SK-N-SH treated with all-trans-retinoic acid at 6 μM for 48 hours (cell line): ENCODE results near the gene SULT1A2.

Experiments used
- ATAC-seq: fragments of 200-7000 bp; cut with Tn5 transposase; 3 replicates; pipeline ENCODE4 v1.9.1; 2020; ENCODE audit warnings: mild to moderate bottlenecking, moderate library complexity
- ARNTL ChIP-seq: fragments of 450-650 bp; formaldehyde crosslinking; IDR thresholded peaks from 2 replicates; pipeline ENCODE4 v1.5.0; 2020; ENCODE audit warnings: low read depth, mild to moderate bottlenecking, moderate library complexity, borderline replicate concordance
- BACH2 ChIP-seq: fragments of 250-450 bp; sonication (Bioruptor Pico); IDR thresholded peaks from 2 replicates; pipeline ENCODE4 v1.9.0; 2021; ENCODE audit warnings: mild to moderate bottlenecking, borderline replicate concordance
- CSDC2 ChIP-seq: fragments of 250-450 bp; sonication (Bioruptor Pico); IDR thresholded peaks from 2 replicates; pipeline ENCODE4 v1.5.0; 2020; ENCODE audit warnings: mild to moderate bottlenecking, moderate library complexity
- CSRNP3 ChIP-seq: fragments of 250-450 bp; sonication (Bioruptor Pico); IDR thresholded peaks from 2 replicates; pipeline ENCODE4 v1.5.1; 2021; ENCODE audit warnings: mild to moderate bottlenecking, moderate library complexity
- ESRRG ChIP-seq: fragments of 250-450 bp; sonication (Bioruptor Pico); IDR thresholded peaks from 2 replicates; pipeline ENCODE4 v1.6.1; 2021; ENCODE audit warnings: mild to moderate bottlenecking
- ISL1 ChIP-seq: fragments of 250-450 bp; sonication (Bioruptor Pico); IDR thresholded peaks from 2 replicates; pipeline ENCODE4 v2.1.2; 2022; ENCODE audit warnings: mild to moderate bottlenecking, moderate library complexity
- OSR1 ChIP-seq: fragments of 250-450 bp; sonication (Bioruptor Pico); IDR thresholded peaks from 2 replicates; pipeline ENCODE4 v1.8.0; 2022; ENCODE audit warnings: moderate library complexity, mild to moderate bottlenecking, inconsistent platforms
- PATZ1 ChIP-seq: fragments of 250-450 bp; sonication (Bioruptor Pico); IDR thresholded peaks from 2 replicates; pipeline ENCODE4 v1.8.0; 2020; ENCODE audit warnings: mild to moderate bottlenecking, moderate library complexity, borderline replicate concordance
- POU6F1 ChIP-seq: fragments of 250-450 bp; sonication (Bioruptor Pico); IDR thresholded peaks from 2 replicates; pipeline ENCODE4 v1.8.0; 2021; ENCODE audit warnings: low read depth, mild to moderate bottlenecking, moderate library complexity, borderline replicate concordance
- PPARA ChIP-seq: fragments of 250-450 bp; sonication (Bioruptor Pico); IDR thresholded peaks from 2 replicates; pipeline ENCODE4 v1.5.0; 2020; ENCODE audit warnings: mild to moderate bottlenecking, borderline replicate concordance
- RARB ChIP-seq: fragments of 250-450 bp; sonication (Bioruptor Pico); IDR thresholded peaks from 2 replicates; pipeline ENCODE4 v1.8.0; 2021; ENCODE audit warnings: mild to moderate bottlenecking, moderate library complexity
- SNAI2 ChIP-seq: fragments of 250-450 bp; sonication (Bioruptor Pico); IDR thresholded peaks from 2 replicates; pipeline ENCODE4 v1.5.0; 2020; ENCODE audit warnings: mild to moderate bottlenecking, moderate library complexity
- TCF4 ChIP-seq: fragments of 250-450 bp; sonication (Bioruptor Pico); IDR thresholded peaks from 2 replicates; pipeline ENCODE4 v1.8.0; 2021; ENCODE audit warnings: mild to moderate bottlenecking, moderate library complexity, borderline replicate concordance
- TOX ChIP-seq: fragments of 250-450 bp; sonication (Bioruptor Pico); IDR thresholded peaks from 2 replicates; pipeline ENCODE4 v1.8.0; 2021; ENCODE audit warnings: mild to moderate bottlenecking, moderate library complexity, borderline replicate concordance
- ZFP3 ChIP-seq: fragments of 250-450 bp; sonication (Bioruptor Pico); IDR thresholded peaks from 2 replicates; pipeline ENCODE4 v1.5.0; 2020; ENCODE audit warnings: mild to moderate bottlenecking, moderate library complexity
- ZNF565 ChIP-seq: fragments of 450-650 bp; formaldehyde crosslinking; conservative IDR thresholded peaks from 2 replicates; pipeline ENCODE4 v1.5.0; 2020; ENCODE audit warnings: low read depth, mild to moderate bottlenecking, moderate library complexity
- ZNF70 ChIP-seq: fragments of 450-650 bp; formaldehyde crosslinking; IDR thresholded peaks from 2 replicates; pipeline ENCODE4 v1.5.0; 2020; ENCODE audit warnings: mild to moderate bottlenecking, moderate library complexity
- ZNF8 ChIP-seq: fragments of 450-650 bp; formaldehyde crosslinking; IDR thresholded peaks from 2 replicates; pipeline ENCODE4 v1.5.0; 2020; ENCODE audit warnings: mild to moderate bottlenecking, moderate library complexity
- TF ChIP-seq, protein P1 (sequence below): fragments of 250-450 bp; sonication (Bioruptor Pico); IDR thresholded peaks from 2 replicates; pipeline ENCODE4 v1.5.1; 2020; ENCODE audit warnings: low read depth, mild to moderate bottlenecking, moderate library complexity
- TF ChIP-seq, protein P2 (sequence below): fragments of 250-450 bp; sonication (Bioruptor Pico); IDR thresholded peaks from 2 replicates; pipeline ENCODE4 v1.5.0; 2020; ENCODE audit warnings: mild to moderate bottlenecking, moderate library complexity

SULT1A2 gene

GRCh38 chr16:28549301-28549899 is 47.5 kb downstream of the SULT1A2 start:
- peak; percentile 43; the same call in 2 of the 3 replicates for ATAC-seq
- no peak for TF ChIP-seq PATZ1
- no peak for TF ChIP-seq TOX (CRISPR knock-in tag)
- TF ChIP-seq ZNF565 = no peak
- no peak for TF ChIP-seq POU6F1
- no peak for TF ChIP-seq ESRRG (CRISPR knock-in tag)
- TF ChIP-seq PPARA (CRISPR knock-in tag) = no peak
- no peak for TF ChIP-seq CSDC2
- no peak for TF ChIP-seq RARB
- no peak for TF ChIP-seq OSR1 (CRISPR knock-in tag)
- TF ChIP-seq TCF4 (CRISPR knock-in tag) = no peak

GRCh38 chr16:28548306-28548802 is 48.5 kb downstream of the SULT1A2 start:
- TF ChIP-seq, protein P1, sequence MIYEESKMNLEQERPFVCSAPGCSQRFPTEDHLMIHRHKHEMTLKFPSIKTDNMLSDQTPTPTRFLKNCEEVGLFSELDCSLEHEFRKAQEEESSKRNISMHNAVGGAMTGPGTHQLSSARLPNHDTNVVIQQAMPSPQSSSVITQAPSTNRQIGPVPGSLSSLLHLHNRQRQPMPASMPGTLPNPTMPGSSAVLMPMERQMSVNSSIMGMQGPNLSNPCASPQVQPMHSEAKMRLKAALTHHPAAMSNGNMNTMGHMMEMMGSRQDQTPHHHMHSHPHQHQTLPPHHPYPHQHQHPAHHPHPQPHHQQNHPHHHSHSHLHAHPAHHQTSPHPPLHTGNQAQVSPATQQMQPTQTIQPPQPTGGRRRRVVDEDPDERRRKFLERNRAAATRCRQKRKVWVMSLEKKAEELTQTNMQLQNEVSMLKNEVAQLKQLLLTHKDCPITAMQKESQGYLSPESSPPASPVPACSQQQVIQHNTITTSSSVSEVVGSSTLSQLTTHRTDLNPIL = no peak
- no peak for TF ChIP-seq ZNF8
- TF ChIP-seq SNAI2 (CRISPR knock-in tag) = no peak
- no peak for TF ChIP-seq BACH2 (CRISPR knock-in tag)
- TF ChIP-seq TOX (CRISPR knock-in tag) = no peak
- no peak for TF ChIP-seq ARNTL (CRISPR knock-in tag)
- TF ChIP-seq, protein P2, sequence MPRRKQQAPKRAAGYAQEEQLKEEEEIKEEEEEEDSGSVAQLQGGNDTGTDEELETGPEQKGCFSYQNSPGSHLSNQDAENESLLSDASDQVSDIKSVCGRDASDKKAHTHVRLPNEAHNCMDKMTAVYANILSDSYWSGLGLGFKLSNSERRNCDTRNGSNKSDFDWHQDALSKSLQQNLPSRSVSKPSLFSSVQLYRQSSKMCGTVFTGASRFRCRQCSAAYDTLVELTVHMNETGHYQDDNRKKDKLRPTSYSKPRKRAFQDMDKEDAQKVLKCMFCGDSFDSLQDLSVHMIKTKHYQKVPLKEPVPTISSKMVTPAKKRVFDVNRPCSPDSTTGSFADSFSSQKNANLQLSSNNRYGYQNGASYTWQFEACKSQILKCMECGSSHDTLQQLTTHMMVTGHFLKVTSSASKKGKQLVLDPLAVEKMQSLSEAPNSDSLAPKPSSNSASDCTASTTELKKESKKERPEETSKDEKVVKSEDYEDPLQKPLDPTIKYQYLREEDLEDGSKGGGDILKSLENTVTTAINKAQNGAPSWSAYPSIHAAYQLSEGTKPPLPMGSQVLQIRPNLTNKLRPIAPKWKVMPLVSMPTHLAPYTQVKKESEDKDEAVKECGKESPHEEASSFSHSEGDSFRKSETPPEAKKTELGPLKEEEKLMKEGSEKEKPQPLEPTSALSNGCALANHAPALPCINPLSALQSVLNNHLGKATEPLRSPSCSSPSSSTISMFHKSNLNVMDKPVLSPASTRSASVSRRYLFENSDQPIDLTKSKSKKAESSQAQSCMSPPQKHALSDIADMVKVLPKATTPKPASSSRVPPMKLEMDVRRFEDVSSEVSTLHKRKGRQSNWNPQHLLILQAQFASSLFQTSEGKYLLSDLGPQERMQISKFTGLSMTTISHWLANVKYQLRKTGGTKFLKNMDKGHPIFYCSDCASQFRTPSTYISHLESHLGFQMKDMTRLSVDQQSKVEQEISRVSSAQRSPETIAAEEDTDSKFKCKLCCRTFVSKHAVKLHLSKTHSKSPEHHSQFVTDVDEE (CRISPR knock-in tag) = no peak
- no peak for TF ChIP-seq PPARA (CRISPR knock-in tag)
- TF ChIP-seq, all 23 proteins: peak for 0
- ATAC-seq = no peak

DNA sequence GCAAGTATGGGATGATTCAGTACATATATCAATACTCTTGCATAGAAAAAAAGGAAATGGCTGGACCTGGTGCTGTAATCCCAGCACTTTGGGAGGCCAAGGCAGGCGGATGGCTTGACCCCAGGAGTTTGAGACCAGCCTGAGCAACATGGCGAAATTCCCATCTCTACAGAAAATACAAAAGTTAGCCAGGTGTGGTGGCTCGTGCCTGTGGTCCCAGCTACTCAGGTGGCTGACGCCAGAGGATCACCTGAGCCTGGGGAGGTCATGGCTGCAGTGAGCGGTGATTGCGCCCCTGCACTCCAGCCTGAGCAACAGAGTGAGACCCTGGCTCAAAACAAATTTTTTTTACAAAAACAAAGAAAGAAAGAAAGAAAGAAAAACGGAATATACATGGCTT is 50.2 kb downstream of the SULT1A2 start:
- no peak for ATAC-seq

More for the DNA sequence above, 50.2 kb downstream of the SULT1A2 start:
- TF ChIP-seq, protein P1 = no peak
- TF ChIP-seq ZNF70 (CRISPR knock-in tag) (no peak), ISL1 (CRISPR knock-in tag) (no peak), TOX (CRISPR knock-in tag) (no peak), POU6F1 (no peak), PATZ1 (no peak), ZFP3 (CRISPR knock-in tag) (no peak), ZNF565 (no peak), SNAI2 (CRISPR knock-in tag) (no peak), CSRNP3 (CRISPR knock-in tag) (no peak), RARB (no peak), BACH2 (CRISPR knock-in tag) (no peak)
- TF ChIP-seq, all 23 proteins: peak for 0
